NT2/D1 (cell line): ENCODE data around the gene GPRC5C.

Experiments
- SUZ12 ChIP-seq: IDR thresholded peaks from 2 replicates; pipeline ENCODE4 v1.6.1; 2011; ENCODE audit not compliant: insufficient read length, insufficient read depth; ENCODE audit errors: extremely low read depth
- YY1 ChIP-seq: IDR thresholded peaks from 2 replicates; pipeline ENCODE4 v1.6.1; 2011; ENCODE audit not compliant: insufficient read length, insufficient read depth
- ZNF274 ChIP-seq: IDR thresholded peaks from 2 replicates; pipeline ENCODE4 v1.6.1; 2011; ENCODE audit warnings: mild to moderate bottlenecking, low read depth, low read length

DNA sequence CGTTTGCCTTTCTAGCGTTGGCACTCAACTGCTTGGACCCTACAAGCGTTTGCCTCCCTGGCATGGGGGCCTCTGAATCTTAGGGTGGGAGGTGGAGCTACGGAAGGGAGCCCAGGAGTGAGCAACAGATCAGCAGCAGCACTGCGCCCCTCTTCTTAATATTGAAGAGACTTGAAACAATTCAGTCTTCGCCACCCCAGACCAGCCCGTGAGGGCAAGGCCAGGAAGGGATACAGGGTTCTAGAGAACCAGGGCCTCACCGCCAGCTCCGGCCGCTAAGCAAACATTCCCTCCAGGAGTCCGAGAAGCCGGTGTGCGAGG lies 1.5 kb upstream of the GPRC5C start:
- TF ChIP-seq YY1 = no peak
- TF ChIP-seq SUZ12 = no peak
- TF ChIP-seq ZNF274 = no peak
